Amygdala (tissue), 56 donors: ENCODE measurements around the gene ABCB4.

Experiments
- DNase-seq, 56 donors: peaks; one replicate each; lab custom pipeline; 2025; lab: John Stamatoyannopoulos, UW

ABCB4 gene

DNA sequence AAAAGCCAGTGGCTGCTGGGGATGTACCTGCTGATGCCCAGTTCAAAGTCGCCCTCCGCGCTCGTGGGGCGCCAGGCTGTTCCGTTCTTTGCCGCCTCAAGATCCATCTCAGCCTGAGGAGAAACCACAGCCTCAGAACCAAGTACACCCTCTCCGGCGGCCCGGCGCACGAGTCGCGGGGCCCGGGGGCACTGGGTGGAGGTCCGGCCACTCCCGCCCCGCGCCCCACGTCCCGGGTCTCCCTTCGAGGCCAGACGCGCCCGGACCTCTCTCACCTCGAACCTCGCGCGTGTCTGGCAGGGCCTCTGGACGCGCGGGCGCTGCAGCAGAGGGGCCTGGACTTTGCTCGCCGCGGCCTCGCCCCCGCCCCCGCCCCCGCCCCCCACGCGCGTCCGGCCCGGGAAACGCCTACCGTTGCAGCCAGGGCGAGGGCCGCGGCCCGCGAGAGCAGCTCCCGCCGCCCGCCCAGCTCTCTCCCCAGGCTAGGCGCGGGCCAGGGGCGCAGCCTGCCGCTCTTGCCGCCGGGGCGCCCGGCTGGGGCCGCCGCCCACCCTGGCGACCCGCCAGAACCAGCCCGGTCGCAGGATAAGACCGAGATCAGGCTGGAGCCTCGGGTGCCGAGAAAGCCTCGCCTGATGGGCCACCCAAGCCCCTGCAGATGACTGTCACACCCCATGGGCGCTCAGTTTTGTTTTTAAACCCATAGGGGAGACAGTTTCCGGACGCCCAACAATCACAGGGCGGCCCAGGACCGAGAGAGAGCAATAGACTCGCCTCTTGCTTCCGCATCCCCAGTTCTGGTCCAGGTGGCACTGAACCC lies at the start of gene ABCB4:
ABCB4 (minus strand) TSS at position 322 of the 820 bp plus-strand sequence; CDS start at position 107, 215 bp downstream.
- DNase-seq, result peak in 1 of 56 donors; percentile 4

GRCh38 chr7:87518735-87519134 lies 43.3 kb upstream of the ABCB4 start:
- DNase-seq, result no peak

GRCh38 chr7:87517891-87518290 lies 42.4 kb upstream of the ABCB4 start:
- no peak for DNase-seq

GRCh38 chr7:87517136-87517815 lies 41.8 kb upstream of the ABCB4 start:
- no peak for DNase-seq

DNA sequence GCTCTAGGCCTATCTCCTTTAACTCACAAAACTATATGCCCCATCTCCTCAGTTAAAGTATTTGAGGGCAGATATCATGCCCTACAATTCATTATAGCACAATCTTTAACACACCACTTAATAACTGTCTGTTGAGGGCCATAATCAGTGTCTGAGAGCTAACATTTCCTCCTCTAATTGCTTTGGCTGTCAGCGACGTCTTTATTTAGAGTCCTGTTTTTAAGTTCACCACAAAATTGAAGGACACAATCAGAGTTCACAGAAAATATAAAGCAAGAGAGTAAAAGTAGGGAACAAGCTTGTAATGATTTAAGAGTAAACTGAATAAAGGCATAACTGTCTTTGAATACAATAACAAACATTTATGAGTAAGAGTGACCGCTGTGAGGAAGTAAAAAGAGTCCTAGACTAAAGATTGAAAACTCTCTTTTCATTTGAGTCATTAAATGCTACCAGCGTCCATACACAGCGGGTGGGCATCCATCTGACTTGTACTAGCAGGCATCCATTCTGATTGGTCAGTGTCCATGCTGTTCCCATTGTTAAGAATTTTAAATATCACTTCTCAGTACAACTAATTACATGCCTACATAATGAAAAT lies 38.4 kb upstream of the ABCB4 start:
- DNase-seq, result no peak

DNA sequence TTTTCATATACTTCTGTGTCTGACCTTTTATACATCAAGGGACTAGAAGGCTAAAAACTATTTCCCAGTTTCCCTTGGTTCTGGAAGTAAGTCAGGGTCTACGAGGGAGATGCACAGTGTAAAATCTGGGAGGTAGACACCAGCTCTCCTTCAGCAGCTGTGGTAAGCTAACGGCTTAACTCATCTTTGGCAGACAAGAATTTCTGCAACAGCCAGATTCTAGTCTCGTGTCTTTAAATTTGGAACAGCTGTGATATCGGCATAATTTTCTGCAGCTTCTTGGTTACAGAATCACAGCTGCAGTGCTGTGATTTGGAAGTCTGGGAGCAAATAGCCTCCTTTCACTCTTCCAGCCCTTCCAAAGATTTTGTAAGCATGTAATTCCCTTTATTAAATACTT lies 37.4 kb upstream of the ABCB4 start:
- DNase-seq, result no peak

- no peak for DNase-seq
Observed at GRCh38 chr7:87511510-87511909, 36.0 kb upstream of the ABCB4 start.

- peak in 4 of 56 donors; percentile 1 to 14 (median 2) for DNase-seq
Observed at GRCh38 chr7:87510411-87510875, 35.0 kb upstream of the ABCB4 start.

- no peak for DNase-seq
Observed at GRCh38 chr7:87507446-87507845, 32.0 kb upstream of the ABCB4 start.

DNA sequence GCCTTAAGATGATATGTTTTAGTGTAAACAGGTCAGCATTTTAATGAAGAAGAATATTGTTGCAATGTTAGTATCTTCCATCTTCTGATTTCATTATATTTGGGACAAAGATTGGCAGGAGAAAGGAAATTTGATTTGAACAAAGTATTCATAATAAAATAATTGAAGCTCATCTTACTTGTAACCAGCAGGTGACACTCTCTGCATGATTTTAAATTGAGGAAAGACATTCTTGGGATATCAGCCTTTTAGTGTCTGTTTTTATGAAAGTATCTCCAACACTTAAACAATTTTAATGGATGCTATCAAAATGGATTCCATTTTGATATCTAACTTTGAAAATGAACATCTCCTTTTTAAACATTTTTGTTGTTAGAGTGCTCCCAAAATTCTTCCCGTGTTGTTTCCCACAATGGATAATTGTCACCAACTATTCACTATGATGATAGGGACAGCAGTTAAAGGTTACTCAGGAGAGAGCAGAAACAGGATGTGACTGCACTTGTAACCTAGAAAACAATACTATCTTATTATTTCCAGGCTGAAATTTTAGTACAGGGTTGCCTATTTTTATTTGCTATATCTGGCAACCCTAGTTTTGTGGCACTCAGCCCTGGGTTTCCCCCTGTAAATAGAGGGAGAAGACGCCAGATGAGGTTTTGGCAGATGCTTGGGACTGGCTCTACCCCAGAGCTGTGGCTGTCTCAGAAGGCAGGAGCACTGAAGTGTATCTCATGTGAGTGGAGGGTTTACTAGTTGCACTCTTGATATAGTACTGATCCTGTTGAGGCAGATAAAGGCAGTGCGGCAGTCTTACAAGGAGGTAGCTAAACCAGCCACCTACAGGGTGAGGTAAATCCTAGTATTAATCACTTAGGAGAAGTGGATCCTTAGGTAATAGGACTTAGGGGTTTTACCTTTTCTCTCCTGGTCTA lies 31.0 kb upstream of the ABCB4 start:
- no peak for DNase-seq

DNA sequence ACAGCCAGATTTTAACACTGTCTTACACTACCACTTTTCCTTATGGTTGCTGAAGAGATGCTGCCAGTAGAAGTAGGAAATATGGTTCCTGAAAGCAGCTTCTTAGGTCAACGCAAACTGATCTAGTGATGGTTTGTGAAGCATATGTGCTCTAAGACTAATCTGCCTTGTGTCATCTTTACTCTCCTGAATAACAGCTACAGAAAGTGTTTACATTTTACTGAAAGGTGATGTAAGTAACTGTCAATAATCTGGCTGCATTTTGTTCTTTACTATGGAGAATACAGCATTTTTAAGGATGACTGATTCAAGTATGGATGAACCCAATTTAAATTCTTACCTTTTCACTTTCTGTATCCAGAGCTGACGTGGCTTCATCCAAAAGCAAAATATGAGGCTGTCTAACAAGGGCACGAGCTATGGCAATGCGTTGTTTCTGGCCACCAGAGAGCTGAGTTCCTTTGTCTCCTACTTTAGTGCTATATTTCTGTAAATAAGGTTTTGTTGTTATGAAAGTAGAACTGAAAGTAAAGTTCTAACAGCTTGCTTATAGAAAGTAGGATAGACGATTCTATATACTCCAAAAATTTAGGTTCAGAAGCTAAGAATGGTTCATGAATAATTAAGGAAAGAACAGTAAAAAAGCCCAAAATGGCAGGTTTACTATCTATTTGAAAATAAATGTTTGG lies 30.2 kb upstream of the ABCB4 start:
- no peak for DNase-seq

DNA sequence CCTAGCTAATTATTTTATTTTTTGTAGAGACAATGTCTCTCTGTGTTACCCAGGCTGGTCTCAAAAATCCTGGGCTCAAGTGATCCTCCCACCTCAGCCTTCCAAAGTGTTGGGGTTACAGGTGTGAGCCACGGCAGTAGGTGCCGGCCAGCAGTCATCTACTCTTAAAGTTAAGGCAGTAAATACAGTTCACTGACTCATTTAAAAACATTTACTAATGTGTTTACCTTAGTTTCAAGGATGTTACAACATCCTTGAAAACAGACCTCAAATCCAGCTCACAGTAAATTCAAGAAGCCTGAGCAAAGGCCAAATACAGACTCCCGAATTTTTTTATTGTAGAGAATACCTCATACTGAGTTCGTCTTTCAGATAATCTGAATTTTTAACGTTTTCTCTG lies 29.6 kb upstream of the ABCB4 start:
- DNase-seq, result no peak

DNA sequence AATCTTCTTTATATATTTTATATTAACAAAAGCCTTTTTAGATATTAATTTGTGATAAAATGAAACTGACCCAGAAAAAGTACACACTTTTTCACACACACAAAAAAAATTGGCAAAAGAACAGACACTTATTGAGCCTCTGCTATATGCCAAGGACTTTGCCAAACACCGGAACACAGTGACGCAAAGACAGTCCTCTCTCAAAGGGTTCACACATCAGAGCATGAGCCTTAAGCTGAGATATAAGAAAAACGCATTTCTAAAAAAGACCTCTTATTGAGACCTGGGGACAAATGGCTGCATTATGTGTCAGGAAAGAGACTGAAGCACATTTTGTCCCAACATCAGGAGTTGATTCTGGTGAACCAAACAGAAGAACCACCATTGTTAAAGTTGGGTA lies 24.0 kb upstream of the ABCB4 start:
- no peak for DNase-seq

- no peak for DNase-seq
Observed at GRCh38 chr7:87498893-87499292, 23.4 kb upstream of the ABCB4 start.

GRCh38 chr7:87497482-87497881 lies 22.0 kb upstream of the ABCB4 start:
- no peak for DNase-seq

- DNase-seq, result no peak
Observed at GRCh38 chr7:87495366-87495765, 19.9 kb upstream of the ABCB4 start.

- DNase-seq, result no peak
Observed at GRCh38 chr7:87494454-87494853, 19.0 kb upstream of the ABCB4 start.

GRCh38 chr7:87483131-87483530 lies 7.7 kb upstream of the ABCB4 start:
- no peak for DNase-seq

GRCh38 chr7:87482115-87482514 lies 6.6 kb upstream of the ABCB4 start:
- no peak for DNase-seq

DNA sequence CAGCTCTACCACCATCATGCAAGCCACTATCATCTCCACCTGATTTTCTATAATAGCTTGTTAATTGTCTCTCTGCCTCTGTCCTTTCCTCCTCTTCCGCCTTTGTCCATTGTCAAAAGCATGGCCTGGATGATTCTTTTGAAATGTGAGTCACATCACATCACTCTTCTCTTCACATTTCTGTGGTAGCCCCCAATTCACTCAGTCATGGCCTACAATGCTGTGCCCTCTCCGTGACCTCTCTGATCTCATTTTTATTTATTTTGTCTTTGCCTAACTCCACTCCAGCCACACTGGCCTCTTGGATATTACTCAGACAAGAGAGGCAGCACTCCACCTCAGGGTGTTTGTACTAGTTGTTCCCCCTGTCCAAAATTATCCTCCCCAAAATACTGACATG lies 4.9 kb upstream of the ABCB4 start:
- DNase-seq, result no peak
